NCI-H2171 treated with DMSO at 0.1 percent for 48 hours (cell line): Measurements from ENCODE around the gene KIAA1755.

Source experiments
- DNase-seq: peaks from one replicate; lab custom pipeline; 2025; lab: John Stamatoyannopoulos, UW

Gene KIAA1755

DNA sequence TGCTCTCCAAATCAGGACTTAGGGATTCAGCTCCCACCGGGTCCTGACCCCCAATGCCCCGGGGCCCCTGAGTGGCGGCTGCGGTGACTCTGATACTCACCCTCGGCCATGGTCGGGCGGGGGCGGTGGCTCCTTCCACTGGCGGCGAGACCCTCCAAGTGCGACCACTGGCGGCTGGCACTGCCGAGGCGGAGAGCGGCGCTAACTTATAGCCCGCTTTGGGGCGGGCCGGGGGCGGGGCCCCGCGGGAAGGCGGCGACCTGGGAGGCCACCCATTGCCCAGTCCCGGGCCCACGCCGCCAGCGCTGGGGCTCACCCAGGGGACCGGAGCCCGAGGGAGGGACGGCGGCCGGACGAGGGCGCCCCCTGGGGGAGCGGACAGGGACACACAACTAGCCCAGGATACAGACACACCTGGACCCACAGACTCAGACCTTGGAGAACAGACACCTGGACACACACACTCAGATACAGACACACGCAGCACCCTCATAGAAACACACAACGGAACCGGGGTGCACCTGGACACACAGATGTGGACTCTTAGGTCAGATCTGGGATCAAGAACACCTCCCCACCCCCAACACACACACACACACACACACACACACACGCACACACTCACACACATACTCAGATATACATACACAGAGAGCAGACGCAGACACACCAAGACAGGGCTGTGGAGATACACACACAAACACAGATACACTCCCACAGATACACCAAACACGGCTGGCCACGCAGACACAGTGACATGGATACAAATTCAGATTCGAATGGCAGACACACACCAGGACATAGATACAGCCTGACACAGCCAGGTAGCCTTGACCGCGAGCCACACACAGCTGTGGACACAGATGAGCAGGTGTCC, 95.2 kb downstream of the KIAA1755 start, which contains the start of gene TGM2:
Gene TGM2, minus strand, starts transcription at position 182 of the 877 bp plus-strand sequence. Its CDS starts 72 bp downstream, at position 110.
- DNase-seq, result no peak

DNA sequence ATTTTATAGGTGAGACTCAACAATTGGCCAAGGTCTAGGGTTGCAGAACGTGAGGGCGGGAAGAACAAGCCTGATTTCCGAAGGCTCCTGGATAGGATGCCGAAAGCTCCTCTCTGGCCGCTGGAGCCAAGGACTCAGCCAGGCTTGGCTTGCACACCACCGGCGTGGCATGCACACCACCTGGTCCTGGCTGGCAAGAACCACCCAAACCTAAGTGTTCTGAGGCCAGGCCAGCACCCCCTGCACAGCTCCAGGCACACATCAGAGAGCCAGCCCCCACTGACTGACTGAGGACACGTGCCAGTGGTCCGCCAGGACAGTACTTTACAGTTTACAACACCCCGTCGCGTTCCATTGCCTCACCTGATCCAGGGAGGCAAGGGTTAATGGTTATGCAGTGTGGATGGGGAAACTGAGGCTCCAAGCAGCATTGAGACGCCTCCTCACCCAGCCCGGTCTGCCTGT, 95.9 kb downstream of the KIAA1755 start:
- DNase-seq, result no peak

DNA sequence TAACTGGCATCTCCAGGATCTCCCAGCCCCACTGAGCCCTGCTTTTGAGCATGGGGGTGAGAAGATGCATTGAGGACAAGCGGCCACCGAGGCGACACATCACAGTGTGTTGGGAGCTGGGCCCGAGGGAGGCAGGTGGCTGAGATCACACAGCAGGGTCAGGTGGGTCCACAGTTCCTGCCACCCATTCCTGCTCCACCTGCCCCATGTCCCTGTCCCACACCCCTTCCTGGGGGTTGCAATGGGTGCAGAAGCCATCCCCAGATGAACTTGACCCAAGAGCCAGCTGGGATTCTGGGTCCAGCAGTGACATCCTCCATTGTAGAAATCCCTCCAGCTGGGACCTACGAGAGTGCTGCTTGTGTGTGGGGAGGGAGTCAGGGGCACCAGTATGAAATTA, 96.5 kb downstream of the KIAA1755 start:
- no peak for DNase-seq

GRCh38 chr20:38162878-38163875, 97.4 kb downstream of the KIAA1755 start:
- no peak for DNase-seq

- no peak for DNase-seq
Observed at GRCh38 chr20:38162149-38162548, 98.4 kb downstream of the KIAA1755 start.

DNA sequence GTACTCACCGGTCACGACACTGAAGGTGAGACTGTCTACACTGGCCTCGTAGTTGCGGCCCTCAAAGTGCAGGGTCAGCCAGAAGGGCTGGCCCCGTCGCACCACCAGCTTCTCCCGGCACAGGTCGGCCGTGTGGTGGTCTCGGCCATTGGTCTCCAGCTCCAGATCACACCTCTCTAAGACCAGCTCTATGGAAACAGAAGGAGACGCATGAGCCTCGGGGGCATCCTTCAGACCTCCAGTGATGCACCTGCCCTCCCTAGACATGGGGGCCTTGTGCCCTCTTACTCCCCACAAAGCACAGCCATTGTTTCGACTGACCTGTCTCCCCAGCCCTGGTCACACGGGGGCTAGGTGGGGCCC, 99.1 kb downstream of the KIAA1755 start:
- no peak for DNase-seq
